GM19372 (cell line): ENCODE results near the gene ERC1.
"Not testable (repeated sequence)": the region's sequence is repeated elsewhere in the genome, so short reads cannot be mapped to it uniquely, and the experiment has no call there.

Source experiments
- ATAC-seq: cut with Tn5 transposase; IDR thresholded peaks from one replicate; pipeline ENCODE4 v1.9.1; 2021; ENCODE audit warnings: mild to moderate bottlenecking, low read depth, moderate library complexity; ENCODE audit not compliant: unreplicated experiment

ERC1 gene

GRCh38 chr12:1339618-1340319 is 348.7 kb downstream of the ERC1 start:
- ATAC-seq: no peak

- not testable (repeated sequence) for ATAC-seq
Observed at GRCh38 chr12:1341270-1341669, 350.2 kb downstream of the ERC1 start.

- ATAC-seq: no peak
Observed at GRCh38 chr12:1343422-1343821, 352.4 kb downstream of the ERC1 start.

DNA sequence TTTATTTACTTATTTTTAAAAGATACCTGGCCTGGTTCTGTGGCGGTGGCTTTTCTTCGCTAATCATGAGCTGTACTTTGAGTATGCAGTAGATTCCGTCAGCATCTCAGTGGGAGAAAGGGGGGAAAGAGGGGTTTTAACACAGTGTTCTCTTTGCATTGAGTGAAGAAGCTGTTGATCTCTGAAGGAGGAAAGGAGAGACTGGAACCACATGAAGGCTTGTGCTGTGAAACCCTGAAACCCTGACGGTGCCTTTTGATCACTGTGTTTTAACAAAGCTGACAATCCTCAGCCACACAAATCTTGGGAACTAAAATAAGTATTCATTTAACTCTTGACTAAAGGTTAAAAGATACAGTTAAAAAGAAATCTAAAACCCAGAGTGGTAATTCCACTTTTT is 353.2 kb downstream of the ERC1 start:
- ATAC-seq: no peak

- ATAC-seq: no peak
Observed at GRCh38 chr12:1346126-1346525, 355.1 kb downstream of the ERC1 start.

- no peak for ATAC-seq
Observed at GRCh38 chr12:1347294-1347693, 356.3 kb downstream of the ERC1 start.

DNA sequence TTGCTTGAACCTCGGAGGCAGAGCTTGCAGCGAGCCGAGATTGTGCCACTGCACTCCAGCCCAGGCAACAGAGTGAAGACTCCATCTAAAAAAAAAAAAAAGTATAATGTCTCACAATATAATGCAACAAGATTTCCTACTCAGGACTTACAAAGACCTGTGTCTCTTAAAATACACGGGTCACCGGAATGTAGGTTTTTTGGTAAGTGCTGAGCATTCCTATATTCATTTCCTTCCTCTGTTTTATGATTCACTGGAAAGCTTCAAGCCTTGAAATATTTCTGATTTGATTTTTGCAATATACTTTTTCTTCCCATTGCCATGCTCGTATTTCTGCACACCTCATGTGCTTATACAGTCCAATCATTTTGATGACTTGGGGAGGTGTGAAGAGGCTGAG is 357.6 kb downstream of the ERC1 start:
- no peak for ATAC-seq

DNA sequence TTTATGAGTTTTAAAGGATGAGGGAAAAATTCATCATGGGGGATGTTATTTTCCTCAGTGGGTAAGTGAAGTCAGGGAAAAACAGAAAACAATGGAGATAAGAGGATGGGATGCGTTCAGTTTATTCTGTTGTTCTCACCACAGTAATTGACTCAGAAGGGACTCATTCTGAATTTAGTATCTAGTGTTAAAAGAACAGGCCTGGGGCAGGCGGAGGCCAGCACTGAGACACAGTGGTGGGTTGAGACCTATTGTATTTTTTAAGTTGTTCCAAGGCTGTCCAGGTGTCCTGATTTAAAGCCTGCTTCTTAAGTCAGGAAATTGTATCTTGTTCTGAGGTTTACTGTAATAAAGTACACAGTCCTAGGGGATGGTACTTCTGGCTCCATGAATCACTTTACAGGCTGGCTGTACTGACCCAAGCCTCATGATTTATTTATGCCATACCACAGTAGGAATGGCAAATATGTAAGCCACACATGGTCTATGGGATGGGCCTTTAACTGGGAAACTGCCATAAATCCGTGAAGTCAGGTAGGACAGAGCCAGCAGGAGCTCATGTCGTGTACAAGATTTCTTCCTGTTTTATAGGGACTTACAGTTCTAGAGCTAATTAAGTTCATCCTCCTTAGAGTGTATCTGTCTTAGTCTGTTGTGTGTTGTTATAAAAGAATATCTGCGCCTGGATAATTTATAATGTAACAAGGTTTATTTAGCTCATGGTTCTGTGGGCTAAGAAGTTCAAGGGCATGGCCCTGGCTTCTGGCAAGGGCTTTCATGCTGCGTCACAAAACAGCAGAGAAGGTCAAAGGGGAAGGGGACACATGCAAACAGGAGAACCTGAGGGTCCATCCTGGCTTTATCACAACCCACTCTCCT is 359.3 kb downstream of the ERC1 start:
- no peak for ATAC-seq

- ATAC-seq: no peak
Observed at GRCh38 chr12:1350934-1351240, 359.9 kb downstream of the ERC1 start.

DNA sequence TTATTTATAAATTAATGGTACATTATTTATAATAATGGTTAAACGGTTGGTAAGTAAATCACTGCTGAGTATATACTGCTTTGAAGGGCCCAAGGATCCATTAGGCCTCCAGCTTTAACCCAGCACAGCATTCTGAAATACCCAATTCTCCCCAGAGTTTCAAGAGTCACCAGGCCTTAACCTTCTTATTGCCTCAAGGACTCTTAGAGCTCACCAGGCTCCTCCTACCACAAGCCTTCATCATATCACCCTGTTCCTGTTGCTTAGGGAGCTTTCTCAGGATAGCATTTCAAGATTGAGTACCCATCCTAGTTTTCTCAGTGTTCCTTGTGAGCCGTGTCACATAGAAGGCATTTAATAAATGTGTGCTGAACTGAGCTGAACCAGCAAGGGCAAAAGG is 360.9 kb downstream of the ERC1 start:
- no peak for ATAC-seq

DNA sequence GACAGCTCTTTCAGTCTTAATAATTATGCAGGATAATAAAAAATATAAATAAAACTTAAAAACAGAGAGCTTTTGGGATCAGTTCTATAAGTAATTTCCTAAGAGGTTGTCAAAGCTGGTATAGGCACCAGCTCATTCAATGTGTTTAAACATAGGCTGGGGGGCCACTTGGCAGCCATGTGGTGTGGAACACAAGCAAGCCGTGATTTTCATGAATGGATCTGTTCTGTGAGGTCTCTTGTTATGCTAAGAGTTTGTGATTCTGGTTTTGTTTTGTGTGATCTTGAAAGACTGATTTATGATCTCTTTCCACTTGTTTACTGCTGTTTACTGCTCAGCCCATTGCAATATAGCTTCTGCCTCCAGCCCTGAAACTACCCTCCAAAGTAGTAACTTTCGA is 362.4 kb downstream of the ERC1 start:
- no peak for ATAC-seq

DNA sequence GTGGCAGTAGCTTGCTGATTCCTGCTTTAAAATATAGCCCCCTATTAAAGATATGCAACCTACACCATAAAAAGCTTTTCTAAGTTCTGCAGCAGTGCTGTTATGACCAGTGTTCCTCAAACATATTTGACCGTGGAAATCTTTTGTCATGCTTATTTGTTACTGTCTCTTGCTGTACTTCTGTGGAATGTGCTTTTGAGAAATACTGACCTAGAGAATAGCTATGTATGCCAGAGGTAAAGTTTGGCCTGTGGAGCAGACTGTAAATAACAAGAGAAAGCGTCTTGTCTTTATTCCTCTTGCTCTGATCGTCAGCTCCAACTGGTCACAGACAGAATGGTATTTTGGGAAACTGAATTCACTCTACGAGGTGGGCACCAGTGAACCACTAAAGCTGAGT is 364.4 kb downstream of the ERC1 start:
- no peak for ATAC-seq

GRCh38 chr12:1355871-1356270 is 364.8 kb downstream of the ERC1 start:
- ATAC-seq: not testable (repeated sequence)

- ATAC-seq: no peak
Observed at GRCh38 chr12:1356285-1356684, 365.3 kb downstream of the ERC1 start.

- ATAC-seq: no peak
Observed at GRCh38 chr12:1357171-1357570, 366.1 kb downstream of the ERC1 start.

DNA sequence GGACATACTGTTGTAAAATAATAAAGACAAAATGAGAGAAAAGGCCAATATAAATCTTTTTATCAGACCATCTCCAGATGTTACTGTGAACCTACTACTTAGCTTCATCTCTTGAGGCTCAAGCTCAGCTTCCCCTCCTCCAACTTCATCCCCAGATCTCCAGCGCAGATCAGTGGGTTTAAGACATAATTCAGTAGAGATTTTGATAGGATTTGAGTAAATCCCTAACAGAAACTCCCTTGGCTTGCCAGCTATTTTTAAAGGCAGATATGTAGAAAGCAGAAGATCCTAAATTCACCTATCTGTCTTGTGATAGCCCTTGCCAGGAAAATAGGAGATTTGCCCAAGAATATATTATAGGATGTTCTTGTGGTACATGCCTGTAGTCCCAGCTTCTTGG is 366.7 kb downstream of the ERC1 start:
- no peak for ATAC-seq

DNA sequence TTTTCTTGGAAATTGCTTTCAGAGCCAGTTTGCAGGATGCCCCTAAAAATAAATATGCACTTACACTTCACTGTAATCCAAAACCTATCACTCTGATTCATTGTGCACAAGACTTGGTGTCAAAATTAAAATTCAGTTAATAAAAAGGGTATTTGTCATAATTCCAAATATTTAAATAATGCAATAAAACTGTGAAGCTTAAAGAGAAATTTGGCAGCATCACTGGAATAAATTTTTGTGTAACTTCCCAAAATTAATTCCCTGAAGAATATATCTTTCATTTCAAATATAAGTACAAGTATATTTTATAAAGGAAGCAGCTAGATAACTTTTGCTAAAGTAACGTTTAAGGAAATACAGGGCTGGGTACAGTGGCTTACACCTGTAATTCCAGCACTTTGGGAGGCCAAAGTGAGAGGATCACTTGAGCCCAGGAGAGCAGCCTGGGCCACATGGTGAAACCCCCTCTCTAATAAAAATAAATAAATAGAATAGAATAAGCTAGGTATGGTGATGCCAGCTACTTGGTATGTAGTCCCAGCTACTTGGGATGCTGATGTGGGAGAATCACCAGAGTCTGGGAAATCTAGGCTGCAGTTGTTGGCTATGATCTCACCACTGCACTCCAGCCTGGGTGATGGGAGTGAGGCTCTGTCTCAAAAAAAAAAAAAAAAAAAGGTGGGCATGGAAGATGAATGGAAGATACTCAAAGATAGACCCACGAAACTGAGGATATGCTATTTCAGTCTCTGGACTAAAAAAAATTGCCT is 369.6 kb downstream of the ERC1 start:
- ATAC-seq: no peak

DNA sequence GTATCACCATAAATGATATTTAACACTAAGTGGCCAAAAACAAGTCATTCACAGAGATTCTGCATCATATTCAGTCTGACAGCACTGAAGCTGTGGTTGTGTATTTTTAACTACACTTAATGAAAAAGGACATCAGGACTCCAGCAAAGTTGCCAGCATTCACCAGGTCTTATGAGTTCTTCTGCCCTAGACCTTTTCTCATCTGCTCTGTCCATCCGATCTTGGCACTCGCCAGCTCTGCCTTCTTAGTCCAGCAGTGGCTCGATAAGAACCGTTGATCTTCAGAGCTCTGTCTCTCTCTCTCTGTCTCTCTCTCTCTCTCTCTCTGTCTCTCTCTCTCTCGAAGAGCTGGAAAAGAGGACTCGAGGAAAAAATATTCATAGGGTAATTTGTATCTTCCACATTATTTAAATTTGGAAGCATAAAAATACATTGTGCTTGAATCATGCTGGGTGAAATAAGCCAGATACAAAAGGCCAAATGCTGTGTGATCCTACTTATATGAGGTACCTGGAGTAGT is 371.2 kb downstream of the ERC1 start:
- ATAC-seq: no peak

- no peak for ATAC-seq
Observed at GRCh38 chr12:1365703-1366102, 374.7 kb downstream of the ERC1 start.

DNA sequence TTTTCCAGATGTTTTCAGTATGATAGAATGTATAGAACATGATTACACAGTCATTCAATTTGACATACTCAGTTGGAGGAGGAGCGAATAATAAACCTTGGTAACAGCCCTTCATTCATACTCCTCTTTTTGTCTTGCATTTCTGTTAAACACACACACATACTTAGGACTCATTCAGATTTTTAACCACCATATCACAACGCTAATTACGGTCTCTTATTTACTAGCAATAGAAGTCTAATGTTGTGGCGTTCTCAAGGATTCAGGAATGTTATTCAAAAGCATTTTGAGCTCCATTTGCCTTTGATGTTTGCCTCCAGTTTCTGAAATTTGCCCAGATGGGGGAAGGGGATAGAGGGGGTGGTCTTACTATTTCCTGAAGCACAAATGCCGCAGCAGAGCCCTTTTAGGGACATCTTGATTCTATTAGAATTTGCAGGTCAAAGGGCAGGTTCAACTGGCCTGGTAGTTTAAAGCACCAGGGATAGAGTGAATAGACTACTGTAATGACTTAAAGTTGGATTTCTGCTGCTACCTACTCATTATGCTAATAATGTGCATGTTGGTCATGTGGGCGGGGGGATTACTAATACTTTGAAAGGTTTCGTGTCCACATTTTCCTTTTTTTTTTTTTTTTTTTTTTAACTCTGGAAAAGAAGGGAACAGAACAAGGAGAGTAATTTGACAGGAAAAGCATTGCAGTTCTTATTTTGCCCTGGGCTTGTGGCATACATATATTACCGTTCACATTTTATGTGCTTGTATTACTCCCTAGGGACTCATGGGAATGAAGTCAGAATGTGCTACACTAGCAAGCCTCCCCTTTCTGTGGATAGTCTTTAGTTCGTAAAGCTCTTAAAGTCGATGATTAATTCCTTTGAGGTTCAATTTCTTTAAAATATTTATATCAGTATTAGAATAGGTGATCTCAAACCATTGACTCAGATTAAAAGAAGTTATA is 376.6 kb downstream of the ERC1 start:
- ATAC-seq: no peak
